ELR (cell line): ENCODE results near the gene MECR.

Source experiments
- DNase-seq: peaks from one replicate; pipeline ENCODE4 v3.0.0-alpha.2; 2015; ENCODE audit warnings: low read depth

The MECR gene, protein sequence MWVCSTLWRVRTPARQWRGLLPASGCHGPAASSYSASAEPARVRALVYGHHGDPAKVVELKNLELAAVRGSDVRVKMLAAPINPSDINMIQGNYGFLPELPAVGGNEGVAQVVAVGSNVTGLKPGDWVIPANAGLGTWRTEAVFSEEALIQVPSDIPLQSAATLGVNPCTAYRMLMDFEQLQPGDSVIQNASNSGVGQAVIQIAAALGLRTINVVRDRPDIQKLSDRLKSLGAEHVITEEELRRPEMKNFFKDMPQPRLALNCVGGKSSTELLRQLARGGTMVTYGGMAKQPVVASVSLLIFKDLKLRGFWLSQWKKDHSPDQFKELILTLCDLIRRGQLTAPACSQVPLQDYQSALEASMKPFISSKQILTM

DNA sequence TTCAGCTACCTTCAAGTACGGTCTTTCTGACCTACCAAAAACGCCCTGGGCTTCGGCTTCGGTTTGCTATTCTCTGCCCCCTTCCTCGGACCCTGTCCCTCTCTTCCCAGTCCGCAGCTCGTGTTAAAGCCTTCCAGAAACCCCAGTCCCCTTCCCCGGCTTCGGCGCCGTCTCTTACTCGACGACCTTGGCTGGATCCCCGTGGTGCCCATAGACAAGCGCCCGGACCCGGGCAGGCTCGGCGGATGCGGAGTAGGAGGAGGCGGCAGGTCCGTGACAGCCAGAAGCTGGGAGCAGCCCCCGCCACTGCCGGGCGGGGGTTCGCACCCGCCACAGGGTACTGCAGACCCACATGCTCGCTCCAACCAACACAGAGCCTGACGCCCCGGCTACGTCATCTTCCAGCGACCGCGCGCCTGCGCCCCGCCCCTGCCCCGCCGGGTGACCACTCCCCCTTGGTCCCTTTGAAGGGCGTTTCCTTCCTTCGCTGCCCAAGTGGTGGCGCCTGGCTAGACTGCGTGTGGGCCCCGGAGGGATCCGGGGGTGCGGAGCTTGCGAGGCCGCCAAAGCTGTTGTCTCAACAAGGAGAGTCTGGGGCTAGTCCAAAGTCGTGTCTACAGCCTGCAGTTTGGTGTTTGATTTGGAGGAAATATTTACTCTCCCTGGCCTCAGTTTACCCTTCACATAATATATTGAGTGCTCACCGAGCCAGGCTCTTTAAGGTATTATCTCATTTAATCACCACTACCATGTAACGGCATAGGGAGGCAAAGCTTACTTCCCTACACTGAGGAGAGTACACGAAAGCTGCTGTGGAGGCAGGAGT, at the start of gene MECR:
Gene MECR, minus strand, starts transcription at position 382 of the 826 bp plus-strand sequence. Its CDS starts 28 bp downstream, at position 354.
- DNase-seq, result peak; percentile 93

DNA sequence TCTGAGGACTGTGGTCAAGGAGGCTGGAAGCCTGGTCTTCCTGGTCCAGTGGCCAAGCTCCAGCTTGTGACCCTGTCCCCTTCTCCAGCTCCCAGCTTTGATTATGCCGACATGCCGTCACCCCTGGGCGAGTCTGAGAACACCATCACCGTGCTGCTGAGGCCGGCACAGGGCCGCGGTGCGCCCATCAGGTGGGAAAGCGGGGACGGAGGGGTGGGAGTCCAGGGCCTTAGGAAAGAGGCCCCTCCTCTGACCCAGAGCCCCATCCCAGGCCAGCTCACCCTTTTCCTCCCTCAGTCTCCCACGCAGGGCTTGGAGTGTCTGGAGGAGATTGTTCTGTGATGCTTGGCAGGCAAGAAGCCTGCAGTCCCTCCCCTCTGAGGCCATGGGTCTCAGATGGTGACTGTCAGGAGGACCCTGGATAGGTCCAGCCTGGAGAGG, 49.2 kb upstream of the MECR start:
- no peak for DNase-seq

DNA sequence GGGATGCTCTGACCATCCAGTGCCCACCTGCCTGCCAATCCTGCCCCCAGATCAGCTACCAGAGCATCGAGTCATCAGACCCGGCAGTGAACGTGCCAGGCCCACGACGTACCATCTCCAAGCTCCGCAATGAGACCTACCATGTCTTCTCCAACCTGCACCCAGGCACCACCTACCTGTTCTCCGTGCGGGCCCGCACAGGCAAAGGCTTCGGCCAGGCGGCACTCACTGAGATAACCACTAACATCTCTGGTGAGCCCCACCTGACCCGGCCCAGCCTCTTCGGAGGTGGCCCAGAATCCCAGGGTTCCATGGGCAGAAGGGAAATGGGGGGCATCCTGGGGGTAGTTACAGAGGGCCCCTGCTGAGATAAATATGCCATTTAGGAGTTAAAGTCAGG, 48.7 kb upstream of the MECR start:
- DNase-seq, result no peak

DNA sequence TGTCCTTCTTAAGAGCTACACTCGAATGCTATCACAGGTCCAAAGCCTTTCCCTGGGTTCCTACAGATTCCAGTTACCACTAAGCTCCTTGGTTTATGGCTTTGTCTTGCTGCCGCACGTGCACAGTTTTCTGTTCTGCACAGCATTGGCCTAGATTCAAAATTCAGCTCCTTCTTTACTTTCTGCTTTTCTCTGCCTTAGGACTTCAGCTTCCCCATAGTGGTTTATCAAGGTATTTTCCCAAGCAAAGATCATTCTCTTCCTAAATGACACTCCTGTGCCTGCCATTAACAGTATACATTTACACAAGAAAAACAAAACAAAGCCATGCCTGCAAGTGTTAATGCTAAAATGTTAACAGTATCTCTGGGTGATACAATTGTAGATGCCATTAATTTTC, 47.4 kb upstream of the MECR start:
- DNase-seq, result no peak

DNA sequence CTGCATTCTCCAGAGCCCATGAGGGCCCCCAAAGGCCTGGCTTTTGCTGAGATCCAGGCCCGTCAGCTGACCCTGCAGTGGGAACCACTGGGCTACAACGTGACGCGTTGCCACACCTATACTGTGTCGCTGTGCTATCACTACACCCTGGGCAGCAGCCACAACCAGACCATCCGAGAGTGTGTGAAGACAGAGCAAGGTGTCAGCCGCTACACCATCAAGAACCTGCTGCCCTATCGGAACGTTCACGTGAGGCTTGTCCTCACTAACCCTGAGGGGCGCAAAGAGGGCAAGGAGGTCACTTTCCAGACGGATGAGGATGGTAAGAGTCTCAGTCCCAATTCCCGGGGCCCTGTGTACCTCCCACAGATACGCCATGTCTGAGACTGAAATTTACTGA, 44.7 kb upstream of the MECR start:
- no peak for DNase-seq

DNA sequence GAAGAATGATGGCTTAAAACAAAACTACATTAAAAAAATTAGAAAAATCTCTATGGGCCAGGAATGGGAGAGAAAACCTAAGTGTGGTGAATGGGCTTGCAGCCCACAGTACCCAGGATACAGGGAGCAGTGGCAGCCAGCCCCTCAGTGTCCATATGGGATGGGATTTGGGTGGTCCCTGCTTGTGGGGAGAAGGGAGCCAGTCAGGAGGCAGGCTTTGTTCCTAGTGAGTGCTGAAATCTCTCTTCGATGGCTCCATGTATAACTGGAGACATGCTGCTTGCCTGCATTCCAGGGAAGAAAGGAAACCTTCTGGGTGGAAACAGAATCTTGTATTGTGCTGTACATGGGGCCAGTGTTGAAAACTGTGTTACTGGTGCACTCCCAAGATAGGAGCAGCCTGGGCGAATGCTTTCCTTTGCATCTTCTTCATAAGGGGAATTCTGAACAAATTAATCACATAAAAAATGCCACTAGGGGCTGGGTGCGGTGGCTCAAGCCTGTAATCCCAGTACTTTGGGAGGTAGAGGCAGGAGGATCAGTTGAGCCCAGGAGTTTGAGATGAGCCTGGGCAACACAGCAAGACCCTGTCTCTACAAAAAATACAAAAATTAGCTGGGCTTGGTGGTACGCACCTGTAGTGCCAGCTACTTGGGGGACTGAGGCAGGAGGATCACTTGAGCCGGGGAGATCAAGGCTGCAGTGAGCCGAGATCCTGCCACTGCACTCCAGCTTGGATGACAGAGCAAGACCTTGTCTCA, 41.6 kb upstream of the MECR start:
- DNase-seq, result no peak

GRCh38 chr1:29271724-29272123, 41.0 kb upstream of the MECR start:
- peak; percentile 61 for DNase-seq

GRCh38 chr1:29270929-29271521, 40.3 kb upstream of the MECR start:
- DNase-seq, result no peak

GRCh38 chr1:29269382-29269781, 38.6 kb upstream of the MECR start:
- DNase-seq, result no peak

- DNase-seq, result no peak
Measured at GRCh38 chr1:29267321-29268070, 36.8 kb upstream of the MECR start.

DNA sequence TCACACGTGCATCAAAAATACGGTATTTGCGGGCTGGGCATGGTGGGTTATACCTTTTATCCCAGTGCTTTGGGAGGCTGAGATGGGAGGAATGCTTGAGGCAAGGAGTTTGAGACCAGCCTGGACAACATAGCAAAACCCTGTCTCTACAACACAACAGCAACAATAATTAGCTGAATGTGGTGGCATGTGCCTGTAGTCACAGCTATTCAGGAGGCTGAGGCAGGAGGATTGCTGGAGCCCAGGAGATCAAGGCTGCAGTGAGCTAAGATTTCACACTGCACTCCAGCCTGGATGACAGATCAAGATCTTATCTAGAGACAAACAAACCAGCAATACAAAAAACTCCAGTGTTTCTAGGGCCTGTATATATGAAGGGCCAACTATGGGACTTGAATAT, 36.2 kb upstream of the MECR start:
- DNase-seq, result no peak

GRCh38 chr1:29264773-29265389, 34.1 kb upstream of the MECR start:
- DNase-seq, result peak; percentile 67

DNA sequence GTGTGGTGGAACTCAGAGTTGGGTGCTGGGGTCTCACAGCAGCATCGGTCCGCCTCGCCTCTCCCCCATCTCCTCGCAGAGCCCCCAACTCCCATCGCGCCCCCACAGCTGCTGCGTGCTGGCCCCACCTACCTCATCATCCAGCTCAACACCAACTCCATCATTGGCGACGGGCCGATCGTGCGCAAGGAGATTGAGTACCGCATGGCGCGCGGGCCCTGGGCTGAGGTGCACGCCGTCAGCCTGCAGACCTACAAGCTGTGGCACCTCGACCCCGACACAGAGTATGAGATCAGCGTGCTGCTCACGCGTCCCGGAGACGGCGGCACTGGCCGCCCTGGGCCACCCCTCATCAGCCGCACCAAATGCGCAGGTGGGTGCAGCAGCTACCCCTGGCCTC, 29.8 kb upstream of the MECR start:
- no peak for DNase-seq

DNA sequence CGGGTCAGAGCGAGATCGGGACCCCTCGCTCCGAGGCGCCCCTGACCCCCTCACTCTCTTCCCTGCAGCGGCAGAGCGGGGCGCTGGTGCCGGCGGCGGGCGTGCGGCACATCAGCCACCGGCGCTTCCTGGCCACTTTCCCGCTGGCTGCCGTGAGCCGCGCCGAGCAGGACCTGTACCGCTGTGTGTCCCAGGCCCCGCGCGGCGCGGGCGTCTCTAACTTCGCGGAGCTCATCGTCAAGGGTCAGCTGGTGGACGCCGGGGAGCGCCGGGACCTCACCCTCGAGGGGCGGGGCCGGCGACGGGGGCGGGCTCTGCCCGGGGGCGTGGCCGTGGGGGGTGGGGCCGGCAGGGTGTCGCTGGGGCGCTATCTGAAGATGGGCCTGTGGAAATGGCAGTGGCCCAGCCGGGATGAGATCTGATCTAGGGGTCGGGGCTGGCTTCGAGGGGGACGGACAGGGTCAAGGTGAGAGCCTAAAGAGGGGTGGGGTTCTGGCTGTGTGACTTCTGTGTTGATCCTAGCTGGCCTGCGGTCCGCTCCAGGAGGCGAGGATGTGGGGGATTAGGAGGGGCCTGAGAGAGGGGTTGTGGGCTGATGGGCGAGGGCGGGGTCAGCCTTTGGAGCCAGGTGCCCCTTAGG, 29.2 kb upstream of the MECR start:
- peak; percentile 54 for DNase-seq

- no peak for DNase-seq
Measured at GRCh38 chr1:29258976-29259801, 28.5 kb upstream of the MECR start.

DNA sequence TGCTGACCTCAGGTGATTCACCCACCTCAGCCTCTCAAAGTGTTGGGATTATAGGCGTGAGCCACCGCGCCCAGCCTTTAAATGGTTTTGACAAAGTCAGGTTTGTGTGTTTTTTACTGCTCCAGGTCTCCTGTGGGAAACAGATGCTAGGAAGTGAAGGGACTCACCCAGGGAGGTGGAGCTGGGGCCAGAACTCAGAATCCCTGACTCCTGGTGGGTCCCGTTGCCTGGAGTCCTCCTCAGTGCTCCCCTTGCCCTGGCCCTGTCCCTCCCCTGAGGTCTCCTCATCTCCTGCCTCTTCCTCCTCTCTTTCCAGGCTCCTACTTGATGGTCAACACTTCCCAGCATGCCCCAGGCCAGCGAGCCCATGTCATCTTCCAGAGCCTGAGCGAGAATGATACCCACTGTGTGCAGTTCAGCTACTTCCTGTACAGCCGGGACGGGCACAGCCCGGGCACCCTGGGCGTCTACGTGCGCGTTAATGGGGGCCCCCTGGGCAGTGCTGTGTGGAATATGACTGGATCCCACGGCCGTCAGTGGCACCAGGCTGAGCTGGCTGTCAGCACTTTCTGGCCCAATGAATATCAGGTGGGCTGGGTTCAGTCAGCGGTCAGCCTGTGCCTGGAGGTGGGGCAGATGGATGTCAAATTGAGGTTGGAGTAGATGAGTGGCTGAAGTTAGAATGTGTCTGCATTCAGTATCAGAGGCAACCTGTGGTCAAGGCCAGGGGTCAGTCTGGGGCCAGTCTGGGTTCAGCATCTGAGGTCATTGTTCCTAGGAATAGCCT, 27.6 kb upstream of the MECR start:
- DNase-seq, result no peak

- DNase-seq, result no peak
Measured at GRCh38 chr1:29256979-29257804, 26.5 kb upstream of the MECR start.

- no peak for DNase-seq
Measured at GRCh38 chr1:29256394-29256793, 25.7 kb upstream of the MECR start.
